K562 (cell line): ENCODE results near the gene SLC28A1. TPM values are rescaled to one million over a fixed set of nuclear protein-coding genes. Genes with fewer than 3 reads are reported as not detected.

ENCODE experiments used
- BCOR ChIP-seq: fragments of 450-650 bp; IDR thresholded peaks from 2 replicates; pipeline ENCODE4 v1.6.1; 2016
- CBFA2T2 ChIP-seq: fragments of 450-650 bp; conservative IDR thresholded peaks from 2 replicates; pipeline ENCODE4 v1.6.1; 2017; ENCODE audit warnings: mild to moderate bottlenecking
- CCNT2 ChIP-seq: IDR thresholded peaks from 2 replicates; pipeline ENCODE4 v1.6.1; 2011; ENCODE audit warnings: borderline replicate concordance, low read depth, mild to moderate bottlenecking, moderate library complexity, mixed read lengths, low read length; ENCODE audit not compliant: insufficient read length; ENCODE audit errors: extremely low read depth
- EP300 ChIP-seq: IDR thresholded peaks from 2 replicates; pipeline ENCODE4 v1.6.1; 2012; ENCODE audit warnings: low read length, improper control_type of control experiment
- EP400 ChIP-seq: fragments of 450-650 bp; IDR thresholded peaks from 2 replicates; pipeline ENCODE4 v1.6.1; 2017; ENCODE audit warnings: antibody characterized with exemption, mild to moderate bottlenecking, moderate library complexity
- HSF4 ChIP-seq: fragments of 250-450 bp; sonication (Bioruptor Pico); IDR thresholded peaks from 2 replicates; pipeline ENCODE4 v2.1.2; 2022; ENCODE audit warnings: mild to moderate bottlenecking, moderate library complexity, borderline replicate concordance
- KLF16 ChIP-seq: IDR thresholded peaks from 2 replicates; pipeline ENCODE4 v1.6.1; 2016; ENCODE audit warnings: antibody characterized with exemption
- THAP12 ChIP-seq: fragments of 250-450 bp; sonication (Bioruptor Pico); IDR thresholded peaks from 2 replicates; pipeline ENCODE4 v1.9.0; 2021; ENCODE audit warnings: mild to moderate bottlenecking, inconsistent platforms
- USF2 ChIP-seq: sonication (generic); formaldehyde crosslinking; IDR thresholded peaks from 2 replicates; pipeline ENCODE4 v1.5.0; 2020; ENCODE audit warnings: missing genetic modification reagents
- ZNF224 ChIP-seq: sonication (generic); formaldehyde crosslinking; IDR thresholded peaks from 2 replicates; pipeline ENCODE4 v1.8.0; 2022; ENCODE audit warnings: mild to moderate bottlenecking, missing genetic modification reagents
- ZNF316 ChIP-seq: fragments of 450-650 bp; IDR thresholded peaks from 2 replicates; pipeline ENCODE4 v1.6.1; 2016
- ZNF431 ChIP-seq: sonication (generic); formaldehyde crosslinking; IDR thresholded peaks from 2 replicates; pipeline ENCODE4 v1.8.0; 2022; ENCODE audit warnings: mild to moderate bottlenecking, missing genetic modification reagents
- polyA plus RNA-seq, 8 experiments: library from polyadenylated mRNA; depleted of rRNA in 4 of 8; stranded (reverse) in 5 of 8; unstranded in 3 of 8; fragments of >200 nt; fragmentation: Nextera tagmentation in 2 of 8; fragmentation: Illumina TruSeq in 1 of 8; extraction: Ambion mirVana in 2 of 8; extraction: Trizol in 1 of 8; gene quantifications; 2 replicates each; pipeline versions ENCODE4 v1.2.1 to v1.2.3, GENCODE V29; 2011 to 2014; ENCODE audit warnings: inconsistent platforms in 1 of 8, missing spikeins in 1 of 8
- total RNA-seq, 7 experiments: library from RNA; depleted of rRNA in 6 of 7; stranded (reverse); fragments of >200 nt in 6 of 7; fragmentation: Illumina TruSeq in 2 of 7; extraction: Trizol in 2 of 7; gene quantifications; 2 replicates each; pipeline versions ENCODE4 v1.2.1 to v1.2.3, GENCODE V29; 2011 to 2021; ENCODE audit warnings: low replicate concordance in 1 of 7
- TF ChIP-seq, protein P1 (sequence below): fragments of 450-650 bp; conservative IDR thresholded peaks from 2 replicates; pipeline ENCODE4 v1.6.1; 2016; ENCODE audit warnings: missing genetic modification characterization, low read depth, mild to moderate bottlenecking, missing compliant biosample characterization, moderate library complexity
- TF ChIP-seq, protein P2 (sequence below), 2 experiments: fragments of 450-650 bp; IDR thresholded peaks; 2 replicates each; pipeline ENCODE4 v1.6.1; 2016; ENCODE audit warnings: mild to moderate bottlenecking in 2 of 2, borderline replicate concordance in 1 of 2, low read depth in 1 of 2, moderate library complexity in 1 of 2

Gene SLC28A1
- total and polyA plus RNA-seq, 9 of the 15 experiments (the other 6 are each of a cell fraction or from before 2014, with no cell fraction given): 0.04 TPM; not detected in 8

GRCh38 chr15:84982301-84982920, 97.9 kb downstream of the SLC28A1 start (continued):
- TF ChIP-seq USF2: no peak
- no peak for TF ChIP-seq CCNT2
- no peak for TF ChIP-seq THAP12 (CRISPR knock-in tag)
- no peak for TF ChIP-seq KLF16
- no peak for TF ChIP-seq ZNF224 (CRISPR knock-in tag)
- no peak for TF ChIP-seq ZNF316
- TF ChIP-seq CBFA2T2: no peak
- TF ChIP-seq, protein P1, sequence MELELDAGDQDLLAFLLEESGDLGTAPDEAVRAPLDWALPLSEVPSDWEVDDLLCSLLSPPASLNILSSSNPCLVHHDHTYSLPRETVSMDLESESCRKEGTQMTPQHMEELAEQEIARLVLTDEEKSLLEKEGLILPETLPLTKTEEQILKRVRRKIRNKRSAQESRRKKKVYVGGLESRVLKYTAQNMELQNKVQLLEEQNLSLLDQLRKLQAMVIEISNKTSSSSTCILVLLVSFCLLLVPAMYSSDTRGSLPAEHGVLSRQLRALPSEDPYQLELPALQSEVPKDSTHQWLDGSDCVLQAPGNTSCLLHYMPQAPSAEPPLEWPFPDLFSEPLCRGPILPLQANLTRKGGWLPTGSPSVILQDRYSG (tag): no peak
- TF ChIP-seq HSF4 (CRISPR knock-in tag): no peak
- TF ChIP-seq, protein P2, sequence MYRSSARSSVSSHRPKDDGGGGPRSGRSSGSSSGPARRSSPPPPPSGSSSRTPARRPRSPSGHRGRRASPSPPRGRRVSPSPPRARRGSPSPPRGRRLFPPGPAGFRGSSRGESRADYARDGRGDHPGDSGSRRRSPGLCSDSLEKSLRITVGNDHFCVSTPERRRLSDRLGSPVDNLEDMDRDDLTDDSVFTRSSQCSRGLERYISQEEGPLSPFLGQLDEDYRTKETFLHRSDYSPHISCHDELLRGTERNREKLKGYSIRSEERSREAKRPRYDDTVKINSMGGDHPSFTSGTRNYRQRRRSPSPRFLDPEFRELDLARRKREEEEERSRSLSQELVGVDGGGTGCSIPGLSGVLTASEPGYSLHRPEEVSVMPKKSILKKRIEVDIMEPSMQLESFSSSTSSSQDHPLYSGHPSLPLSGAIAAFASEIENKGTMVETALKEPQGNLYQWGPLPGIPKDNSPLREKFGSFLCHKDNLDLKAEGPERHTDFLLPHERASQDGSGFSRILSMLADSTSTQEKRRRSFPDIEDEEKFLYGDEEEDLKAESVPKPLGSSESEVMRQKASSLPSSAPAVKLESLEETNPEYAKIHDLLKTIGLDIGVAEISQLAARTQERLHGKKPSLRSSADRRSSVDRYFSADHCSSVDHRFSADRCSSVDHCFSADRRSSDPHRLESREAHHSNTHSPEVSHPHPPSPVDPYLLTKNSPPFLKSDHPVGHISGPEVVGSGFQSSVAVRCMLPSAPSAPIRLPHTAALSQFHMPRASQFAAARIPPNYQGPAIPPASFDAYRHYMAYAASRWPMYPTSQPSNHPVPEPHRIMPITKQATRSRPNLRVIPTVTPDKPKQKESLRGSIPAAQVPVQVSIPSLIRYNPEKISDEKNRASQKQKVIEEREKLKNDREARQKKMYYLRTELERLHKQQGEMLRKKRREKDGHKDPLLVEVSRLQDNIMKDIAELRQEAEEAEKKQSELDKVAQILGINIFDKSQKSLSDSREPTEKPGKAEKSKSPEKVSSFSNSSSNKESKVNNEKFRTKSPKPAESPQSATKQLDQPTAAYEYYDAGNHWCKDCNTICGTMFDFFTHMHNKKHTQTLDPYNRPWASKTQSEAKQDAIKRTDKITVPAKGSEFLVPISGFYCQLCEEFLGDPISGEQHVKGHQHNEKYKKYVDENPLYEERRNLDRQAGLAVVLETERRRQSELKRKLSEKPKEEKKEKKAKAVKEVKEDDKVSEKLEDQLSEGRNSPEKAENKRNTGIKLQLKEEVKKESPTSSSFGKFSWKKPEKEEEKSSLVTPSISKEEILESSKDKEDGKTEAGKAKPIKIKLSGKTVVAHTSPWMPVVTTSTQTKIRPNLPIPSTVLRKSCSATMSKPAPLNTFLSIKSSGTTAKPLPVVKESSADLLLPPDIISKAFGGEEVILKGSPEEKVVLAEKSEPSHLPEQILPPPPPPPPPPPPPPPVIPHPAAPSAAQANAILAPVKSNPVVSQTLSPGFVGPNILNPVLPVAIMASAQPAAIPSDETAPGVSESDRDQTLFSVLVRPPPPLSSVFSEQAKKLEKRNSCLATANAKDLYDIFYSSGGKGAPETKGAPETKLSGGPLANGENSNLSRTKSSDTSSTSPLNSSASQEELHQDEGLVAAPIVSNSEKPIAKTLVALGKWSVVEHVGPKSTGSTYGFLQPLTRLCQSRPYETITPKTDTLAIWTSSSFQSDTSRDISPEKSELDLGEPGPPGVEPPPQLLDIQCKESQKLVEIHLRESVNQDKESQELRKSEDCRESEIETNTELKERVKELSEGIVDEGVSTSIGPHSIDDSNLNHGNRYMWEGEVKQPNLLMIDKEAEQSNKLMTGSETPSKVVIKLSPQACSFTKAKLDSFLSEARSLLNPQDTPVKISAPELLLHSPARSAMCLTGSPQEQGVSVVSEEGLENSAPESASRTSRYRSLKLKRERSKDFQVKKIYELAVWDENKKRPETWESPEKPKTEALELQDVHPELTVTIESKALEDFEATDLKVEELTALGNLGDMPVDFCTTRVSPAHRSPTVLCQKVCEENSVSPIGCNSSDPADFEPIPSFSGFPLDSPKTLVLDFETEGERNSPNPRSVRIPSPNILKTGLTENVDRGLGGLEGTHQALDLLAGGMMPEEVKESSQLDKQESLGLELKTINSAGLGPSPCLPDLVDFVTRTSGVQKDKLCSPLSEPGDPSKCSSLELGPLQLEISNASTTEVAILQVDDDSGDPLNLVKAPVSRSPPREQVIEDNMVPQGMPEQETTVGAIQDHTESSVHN (IDR thresholded peaks at IDR 0.05; ENCODE audit: borderline replicate concordance in 1 of 2, low read depth in 1 of 2): no peak
- TF ChIP-seq BCOR: no peak
- no peak for TF ChIP-seq EP300
- no peak for TF ChIP-seq ZNF431 (CRISPR knock-in tag)
- TF ChIP-seq EP400: peak; percentile 21; the same call in 1 of the 2 replicates
